ENCODE measurements around the gene ATP2B3.

DNA sequence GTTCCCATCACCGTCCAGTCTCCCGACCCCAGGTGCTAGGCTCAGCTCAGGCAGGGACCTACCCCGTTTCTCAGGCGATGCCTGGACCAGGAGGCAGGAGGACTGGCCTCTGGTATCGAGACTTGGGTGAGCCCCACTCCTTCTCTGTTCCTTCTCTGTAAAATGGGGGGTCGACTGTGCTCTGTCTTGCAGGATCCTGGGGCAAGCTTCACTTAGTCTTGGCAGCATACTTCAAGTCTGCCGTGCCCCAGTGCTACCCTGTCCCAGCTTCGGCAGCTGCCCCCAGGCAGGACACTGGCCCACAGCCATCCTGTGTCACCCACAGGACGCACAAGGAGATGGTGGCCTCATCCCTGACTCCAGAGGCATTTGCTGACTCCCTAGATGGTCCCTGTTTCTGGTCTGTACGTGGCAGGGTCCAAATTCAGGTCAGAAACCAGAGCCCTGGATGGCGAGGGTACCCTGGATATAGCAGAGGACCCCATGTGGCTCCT is 40.0 kb upstream of the ATP2B3 start:
- TF ChIP-seq POLR2A (IDR thresholded peaks at IDR 0.05; ENCODE audit: low read depth, low read length) (no peak), FOS (IDR thresholded peaks at IDR 0.05; ENCODE audit: borderline replicate concordance, insufficient read depth, low read length) (no peak)
